ENCODE data around the gene CNTNAP2. TPM values are rescaled to one million over a fixed set of nuclear protein-coding genes. Genes with fewer than 3 reads are reported as not detected.

Gene CNTNAP2
- total RNA-seq, 1 experiment from 2014 or later: 42.5 TPM

GRCh38 chr7:148332191-148333186 lies 2215.9 kb downstream of the CNTNAP2 start:
- no TSS peak for BruUV-seq (replicated peaks)
- no peak for DNase-seq
- Histone ChIP-seq H3K36me3 (ENCODE audit: control insufficient read depth, insufficient read depth, low read length) (no peaks in the 10 kb centered on the region), H3K27me3 (replicated peaks; ENCODE audit: control insufficient read depth, insufficient read depth, low read length) (no peaks in the 10 kb centered on the region), H3K9me3 (no peaks in the 10 kb centered on the region), H3K4me1 (peaks cover 16% of the 10 kb centered on the region), H3K4me3 (ENCODE audit: low read depth, low read length) (no peak overlapping the region)
- Mint-ChIP-seq H3K9me3 (ENCODE audit: unreplicated experiment) (peaks cover 27% of the 10 kb centered on the region), H3K27ac (ENCODE audit: unreplicated experiment) (no peak overlapping the region), H3K4me3 (ENCODE audit: unreplicated experiment) (no peak overlapping the region), H3K36me3 (ENCODE audit: insufficient read depth, unreplicated experiment) (peaks cover 9% of the 10 kb centered on the region), H3K4me1 (ENCODE audit: low read depth, unreplicated experiment) (peaks cover 21% of the 10 kb centered on the region), H3K27me3 (ENCODE audit: insufficient read depth, unreplicated experiment) (no peaks in the 10 kb centered on the region)
- ChIA-PET POLR2A (no interaction called here), CTCF (interaction anchor here (0.8 kb wide), 1 partner anchor 68 kb away, joined by 3 read pairs; no protein-coding TSS in a partner anchor)
- intact Hi-C loops (cut with micrococcal nuclease; ENCODE audit: unreplicated experiment): no loop called here
- TF ChIP-seq CTCF (IDR thresholded peaks at IDR 0.05; ENCODE audit: insufficient read depth in 1 of 2, low read depth in 1 of 2, low read length in 1 of 2, severe bottlenecking in 1 of 2, unreplicated experiment in 1 of 2): no peak

- peaks cover 25% of the 10 kb centered on the region for H3K9me3 Mint-ChIP-seq (ENCODE audit: unreplicated experiment)
- no peak overlapping the region for H3K4me3 Mint-ChIP-seq (ENCODE audit: unreplicated experiment)
- Histone ChIP-seq H3K4me1 (peaks cover 25% of the 10 kb centered on the region), H3K9me3 (no peaks in the 10 kb centered on the region), H3K27me3 (replicated peaks; ENCODE audit: control insufficient read depth, insufficient read depth, low read length) (no peaks in the 10 kb centered on the region), H3K4me3 (ENCODE audit: low read depth, low read length) (no peak overlapping the region), H3K36me3 (ENCODE audit: control insufficient read depth, insufficient read depth, low read length) (no peaks in the 10 kb centered on the region)
- no peak for TF ChIP-seq CTCF (IDR thresholded peaks at IDR 0.05; ENCODE audit: insufficient read depth in 1 of 2, low read depth in 1 of 2, low read length in 1 of 2, severe bottlenecking in 1 of 2, unreplicated experiment in 1 of 2)
- H3K27ac Mint-ChIP-seq (ENCODE audit: unreplicated experiment): no peak overlapping the region
- BruUV-seq (replicated peaks): no TSS peak
- no peak for DNase-seq
- H3K4me1 Mint-ChIP-seq (ENCODE audit: low read depth, unreplicated experiment): peaks cover 27% of the 10 kb centered on the region
- intact Hi-C loops (cut with micrococcal nuclease; ENCODE audit: unreplicated experiment): no loop called here
- H3K36me3 Mint-ChIP-seq (ENCODE audit: insufficient read depth, unreplicated experiment): peaks cover 12% of the 10 kb centered on the region
- no peaks in the 10 kb centered on the region for H3K27me3 Mint-ChIP-seq (ENCODE audit: insufficient read depth, unreplicated experiment)
- ChIA-PET CTCF (no interaction called here), POLR2A (no interaction called here)
Measured at GRCh38 chr7:148334441-148334956, 2217.9 kb downstream of the CNTNAP2 start.

GRCh38 chr7:148334959-148335577 lies 2218.5 kb downstream of the CNTNAP2 start:
- H3K4me3 Mint-ChIP-seq (ENCODE audit: unreplicated experiment): no peak overlapping the region
- DNase-seq: no peak
- Histone ChIP-seq H3K9me3 (no peaks in the 10 kb centered on the region), H3K4me3 (ENCODE audit: low read depth, low read length) (no peak overlapping the region), H3K27me3 (replicated peaks; ENCODE audit: control insufficient read depth, insufficient read depth, low read length) (no peaks in the 10 kb centered on the region), H3K4me1 (peaks cover 25% of the 10 kb centered on the region), H3K36me3 (ENCODE audit: control insufficient read depth, insufficient read depth, low read length) (no peaks in the 10 kb centered on the region)
- CTCF ChIA-PET: no interaction called here
- no peaks in the 10 kb centered on the region for H3K27me3 Mint-ChIP-seq (ENCODE audit: insufficient read depth, unreplicated experiment)
- TF ChIP-seq CTCF (IDR thresholded peaks at IDR 0.05; ENCODE audit: insufficient read depth in 1 of 2, low read depth in 1 of 2, low read length in 1 of 2, severe bottlenecking in 1 of 2, unreplicated experiment in 1 of 2): no peak
- peaks cover 19% of the 10 kb centered on the region for H3K9me3 Mint-ChIP-seq (ENCODE audit: unreplicated experiment)
- POLR2A ChIA-PET: no interaction called here
- no TSS peak for BruUV-seq (replicated peaks)
- H3K4me1 Mint-ChIP-seq (ENCODE audit: low read depth, unreplicated experiment): peaks cover 27% of the 10 kb centered on the region
- peaks cover 15% of the 10 kb centered on the region for H3K36me3 Mint-ChIP-seq (ENCODE audit: insufficient read depth, unreplicated experiment)
- intact Hi-C loops (cut with micrococcal nuclease; ENCODE audit: unreplicated experiment): loop anchor here (5.0 kb wide), 1 partner anchor 147 kb away; no protein-coding TSS in a partner anchor
- no peak overlapping the region for H3K27ac Mint-ChIP-seq (ENCODE audit: unreplicated experiment)

Data from Caco-2 (cell line).